ENCODE measurements around the gene TEX38. TPM values are rescaled to one million over a fixed set of nuclear protein-coding genes. Genes with fewer than 3 reads are reported as not detected.
"Not testable (repeated sequence)": the region's sequence is repeated elsewhere in the genome, so short reads cannot be mapped to it uniquely, and the experiment has no call there.

Gene TEX38
- total RNA-seq, 1 experiment from 2014 or later: not detected

- H3K27me3 ChIP-seq, DNase-seq, H3K4me3 ChIP-seq: not testable (repeated sequence)
- Histone ChIP-seq H3K36me3 (peaks cover 72% of the 10 kb centered on the region), H3K9me3 (peaks cover 11% of the 10 kb centered on the region)
These were observed 20.5 kb upstream of the TEX38 start for GRCh38 chr1:46651152-46651551.

- peaks cover 79% of the 10 kb centered on the region for H3K36me3 ChIP-seq
- H3K9me3 ChIP-seq: peaks cover 11% of the 10 kb centered on the region
- H3K4me3 ChIP-seq: no peak overlapping the region
- H3K27me3 ChIP-seq: no peaks in the 10 kb centered on the region
- no peak for DNase-seq
These were observed 19.1 kb upstream of the TEX38 start for GRCh38 chr1:46652321-46653100.

- no peak for DNase-seq
- H3K27me3 ChIP-seq: no peaks in the 10 kb centered on the region
- H3K4me3 ChIP-seq: no peak overlapping the region
- peaks cover 11% of the 10 kb centered on the region for H3K9me3 ChIP-seq
- H3K36me3 ChIP-seq: peaks cover 74% of the 10 kb centered on the region
These were observed 18.2 kb upstream of the TEX38 start for GRCh38 chr1:46653405-46653958.

- peaks cover 72% of the 10 kb centered on the region for H3K36me3 ChIP-seq
- H3K4me3 ChIP-seq: no peak overlapping the region
- peaks cover 11% of the 10 kb centered on the region for H3K9me3 ChIP-seq
- no peaks in the 10 kb centered on the region for H3K27me3 ChIP-seq
- DNase-seq: no peak
These were observed 17.6 kb upstream of the TEX38 start for GRCh38 chr1:46654012-46654411.

GRCh38 chr1:46654698-46655097, 17.0 kb upstream of the TEX38 start:
- not testable (repeated sequence) for DNase-seq

GRCh38 chr1:46655848-46656247, 15.8 kb upstream of the TEX38 start:
- Histone ChIP-seq H3K4me3 (no peak overlapping the region), H3K36me3 (peaks cover 55% of the 10 kb centered on the region), H3K9me3 (no peaks in the 10 kb centered on the region), H3K27me3 (no peaks in the 10 kb centered on the region)
- DNase-seq: no peak

More at GRCh38 chr1:46654698-46655097, 17.0 kb upstream of the TEX38 start:
- H3K4me3 ChIP-seq, H3K27me3 ChIP-seq, H3K9me3 ChIP-seq: not testable (repeated sequence)
- peaks cover 65% of the 10 kb centered on the region for H3K36me3 ChIP-seq

- H3K9me3 ChIP-seq: no peaks in the 10 kb centered on the region
- H3K27me3 ChIP-seq: no peaks in the 10 kb centered on the region
- peaks cover 51% of the 10 kb centered on the region for H3K36me3 ChIP-seq
- DNase-seq: no peak
- no peak overlapping the region for H3K4me3 ChIP-seq
These were observed 15.0 kb upstream of the TEX38 start for GRCh38 chr1:46656643-46657042.

- no peak for DNase-seq
- Histone ChIP-seq H3K4me3 (no peak overlapping the region), H3K27me3 (no peaks in the 10 kb centered on the region), H3K36me3 (peaks cover 41% of the 10 kb centered on the region), H3K9me3 (no peaks in the 10 kb centered on the region)
These were observed 13.9 kb upstream of the TEX38 start for GRCh38 chr1:46657775-46658174.

GRCh38 chr1:46659307-46659870, 12.3 kb upstream of the TEX38 start:
- Histone ChIP-seq H3K36me3 (peaks cover 47% of the 10 kb centered on the region), H3K27me3 (no peaks in the 10 kb centered on the region), H3K9me3 (no peaks in the 10 kb centered on the region), H3K4me3 (no peak overlapping the region)
- no peak for DNase-seq

GRCh38 chr1:46660116-46660515, 11.5 kb upstream of the TEX38 start:
- H3K9me3 ChIP-seq, H3K4me3 ChIP-seq, H3K27me3 ChIP-seq, DNase-seq: not testable (repeated sequence)
- H3K36me3 ChIP-seq: peaks cover 42% of the 10 kb centered on the region

- H3K27me3 ChIP-seq, DNase-seq, H3K9me3 ChIP-seq, H3K4me3 ChIP-seq: not testable (repeated sequence)
- peaks cover 20% of the 10 kb centered on the region for H3K36me3 ChIP-seq
These were observed 8.7 kb upstream of the TEX38 start for GRCh38 chr1:46662919-46663318.

- no peak overlapping the region for H3K4me3 ChIP-seq
- H3K27me3 ChIP-seq: no peaks in the 10 kb centered on the region
- H3K9me3 ChIP-seq: no peaks in the 10 kb centered on the region
- DNase-seq: no peak
- peaks cover 19% of the 10 kb centered on the region for H3K36me3 ChIP-seq
These were observed 5.7 kb upstream of the TEX38 start for GRCh38 chr1:46665983-46666382.

GRCh38 chr1:46667782-46668760, 3.6 kb upstream of the TEX38 start, which contains the start of gene ATPAF1:
Gene ATPAF1, minus strand, starts transcription at chr1:46668364. Its CDS starts 42 bp downstream, at chr1:46668322.
- Histone ChIP-seq H3K9me3 (no peaks in the 10 kb centered on the region), H3K36me3 (peaks cover 16% of the 10 kb centered on the region), H3K27me3 (no peaks in the 10 kb centered on the region), H3K4me3 (peak within 1 kb of the TSS; percentile 76)
- peak; percentile 87 for DNase-seq

GRCh38 chr1:46670134-46670533, 1.5 kb upstream of the TEX38 start:
- no peak for DNase-seq
- no peaks in the 10 kb centered on the region for H3K9me3 ChIP-seq
- no peaks in the 10 kb centered on the region for H3K27me3 ChIP-seq
- H3K4me3 ChIP-seq: no peak overlapping the region
- H3K36me3 ChIP-seq: peaks cover 16% of the 10 kb centered on the region

- Histone ChIP-seq H3K36me3 (peaks cover 16% of the 10 kb centered on the region), H3K27me3 (no peaks in the 10 kb centered on the region), H3K4me3 (no peak overlapping the region), H3K9me3 (no peaks in the 10 kb centered on the region)
- DNase-seq: no peak
These were observed 1.0 kb downstream of the TEX38 start for GRCh38 chr1:46672696-46673095.

- Histone ChIP-seq H3K9me3 (no peaks in the 10 kb centered on the region), H3K36me3 (peaks cover 22% of the 10 kb centered on the region), H3K4me3 (no peak overlapping the region), H3K27me3 (no peaks in the 10 kb centered on the region)
- no peak for DNase-seq
These were observed 2.1 kb downstream of the TEX38 start for GRCh38 chr1:46673749-46674182.
